GM12873 (cell line): ENCODE results near the gene PRKAG2.

Source experiments
- CTCF ChIP-seq: IDR thresholded peaks from 2 replicates; pipeline ENCODE4 v1.5.1; 2012; ENCODE audit warnings: low read depth, mild to moderate bottlenecking, moderate library complexity, low read length, control low read depth; ENCODE audit not compliant: insufficient read depth; ENCODE audit errors: missing control alignments

The PRKAG2 gene

GRCh38 chr7:151681726-151682125, 195.2 kb downstream of the PRKAG2 start:
- TF ChIP-seq CTCF, result no peak

- TF ChIP-seq CTCF, result no peak
Observed at GRCh38 chr7:151680810-151681209, 196.1 kb downstream of the PRKAG2 start.

- TF ChIP-seq CTCF, result no peak
Observed at GRCh38 chr7:151679881-151680612, 196.9 kb downstream of the PRKAG2 start.

GRCh38 chr7:151679071-151679708, 197.7 kb downstream of the PRKAG2 start:
- TF ChIP-seq CTCF, result no peak

- TF ChIP-seq CTCF, result no peak
Observed at GRCh38 chr7:151678227-151678604, 198.7 kb downstream of the PRKAG2 start.

- TF ChIP-seq CTCF, result no peak
Observed at GRCh38 chr7:151677581-151678226, 199.2 kb downstream of the PRKAG2 start.

- TF ChIP-seq CTCF, result no peak
Observed at GRCh38 chr7:151676759-151677158, 200.2 kb downstream of the PRKAG2 start.
